Measurements from ENCODE around the gene ZNF541. TPM values are rescaled to one million over a fixed set of nuclear protein-coding genes. Genes with fewer than 3 reads are reported as not detected.

Gene ZNF541
- total and polyA plus RNA-seq, 2 donors, result 0.14 to 0.39 TPM

- Histone ChIP-seq H3K36me3 (ENCODE audit: control insufficient read depth in 2 of 2, insufficient read depth in 2 of 2, low read length in 1 of 2) (peaks cover 6% of the 10 kb centered on the region in 2 donors), H3K27me3 (ENCODE audit: control insufficient read depth in 2 of 2, insufficient read depth in 1 of 2, low read length in 1 of 2) (no peaks in the 10 kb centered on the region), H3K9me3 (ENCODE audit: control insufficient read depth in 2 of 2, insufficient read depth in 1 of 2, low read length in 1 of 2) (no peaks in the 10 kb centered on the region), H3K27ac (ENCODE audit: low read depth in 1 of 2, low read length in 1 of 2) (no peak overlapping the region), H3K4me1 (ENCODE audit: control insufficient read depth in 2 of 2, insufficient read depth in 2 of 2, low read length in 2 of 2) (peaks cover 11 to 14% of the 10 kb centered on the region in 2 donors), H3K4me3 (ENCODE audit: low read length in 2 of 2) (no peak overlapping the region)
- no peak for DNase-seq (ENCODE audit: low read depth in 6 of 9, low spot score in 9 of 9)
- 89% methylated on average over 14 of the region's 14 CpGs for WGBS
Observed at GRCh38 chr19:47613165-47614020, 40.4 kb upstream of the ZNF541 start.

GRCh38 chr19:47610902-47611301 is 38.0 kb upstream of the ZNF541 start:
- Histone ChIP-seq H3K36me3 (ENCODE audit: control insufficient read depth in 2 of 2, insufficient read depth in 2 of 2, low read length in 1 of 2) (peaks cover 6% of the 10 kb centered on the region in 2 donors), H3K4me3 (ENCODE audit: low read length in 2 of 2) (peak overlapping the region in 1 of 2 donors; percentile 79), H3K9me3 (ENCODE audit: control insufficient read depth in 2 of 2, insufficient read depth in 1 of 2, low read length in 1 of 2) (peaks cover 0 to 3% of the 10 kb centered on the region in 2 donors), H3K27ac (ENCODE audit: low read depth in 1 of 2, low read length in 1 of 2) (peak overlapping the region in 1 of 2 donors; percentile 26), H3K4me1 (ENCODE audit: control insufficient read depth in 2 of 2, insufficient read depth in 2 of 2, low read length in 2 of 2) (peaks cover 11 to 20% of the 10 kb centered on the region in 2 donors), H3K27me3 (ENCODE audit: control insufficient read depth in 2 of 2, insufficient read depth in 1 of 2, low read length in 1 of 2) (no peaks in the 10 kb centered on the region)
- 94% methylated on average over 7 of the region's 7 CpGs for WGBS
- DNase-seq (ENCODE audit: low read depth in 6 of 9, low spot score in 9 of 9), result no peak

- no peaks in the 10 kb centered on the region for H3K27me3 ChIP-seq (ENCODE audit: control insufficient read depth in 2 of 2, insufficient read depth in 1 of 2, low read length in 1 of 2)
- H3K27ac ChIP-seq (ENCODE audit: low read depth in 1 of 2, low read length in 1 of 2), result peak overlapping the region; percentile 86 to 87
- peak overlapping the region; percentile 79 to 97 for H3K4me3 ChIP-seq (ENCODE audit: low read length in 2 of 2)
- peaks cover 11 to 20% of the 10 kb centered on the region in 2 donors for H3K4me1 ChIP-seq (ENCODE audit: control insufficient read depth in 2 of 2, insufficient read depth in 2 of 2, low read length in 2 of 2)
- H3K9me3 ChIP-seq (ENCODE audit: control insufficient read depth in 2 of 2, insufficient read depth in 1 of 2, low read length in 1 of 2), result peaks cover 0 to 3% of the 10 kb centered on the region in 2 donors
- WGBS, result under 1% methylated on average over 50 of the region's 50 CpGs
- peak in 4 of 9 donors; percentile 41 to 72 (median 52) for DNase-seq (ENCODE audit: low read depth in 6 of 9, low spot score in 9 of 9)
- peaks cover 6% of the 10 kb centered on the region in 2 donors for H3K36me3 ChIP-seq (ENCODE audit: control insufficient read depth in 2 of 2, insufficient read depth in 2 of 2, low read length in 1 of 2)
Observed at GRCh38 chr19:47609906-47610894, 37.3 kb upstream of the ZNF541 start.

GRCh38 chr19:47608969-47609905 is 36.3 kb upstream of the ZNF541 start, which contains the start of gene BICRA:
BICRA (plus strand) TSS chr19:47609134; CDS start chr19:47673575, 64,441 bp downstream.
- H3K36me3 ChIP-seq (ENCODE audit: control insufficient read depth in 2 of 2, insufficient read depth in 2 of 2, low read length in 1 of 2), result peaks cover 0 to 3% of the 10 kb centered on the region in 2 donors
- under 1% methylated on average over 92 of the region's 94 CpGs for WGBS
- peak within 1 kb of the TSS; percentile 87 to 95 for H3K27ac ChIP-seq (ENCODE audit: low read depth in 1 of 2, low read length in 1 of 2)
- H3K27me3 ChIP-seq (ENCODE audit: control insufficient read depth in 2 of 2, insufficient read depth in 1 of 2, low read length in 1 of 2), result peaks cover 0 to under 1% of the 10 kb centered on the region in 2 donors
- H3K4me3 ChIP-seq (ENCODE audit: low read length in 2 of 2), result peak within 1 kb of the TSS; percentile 79 to 97
- peaks cover 0 to 3% of the 10 kb centered on the region in 2 donors for H3K9me3 ChIP-seq (ENCODE audit: control insufficient read depth in 2 of 2, insufficient read depth in 1 of 2, low read length in 1 of 2)
- peak in 5 of 9 donors; percentile 56 to 86 (median 73) for DNase-seq (ENCODE audit: low read depth in 6 of 9, low spot score in 9 of 9)
- H3K4me1 ChIP-seq (ENCODE audit: control insufficient read depth in 2 of 2, insufficient read depth in 2 of 2, low read length in 2 of 2), result peaks cover 11 to 20% of the 10 kb centered on the region in 2 donors

DNA sequence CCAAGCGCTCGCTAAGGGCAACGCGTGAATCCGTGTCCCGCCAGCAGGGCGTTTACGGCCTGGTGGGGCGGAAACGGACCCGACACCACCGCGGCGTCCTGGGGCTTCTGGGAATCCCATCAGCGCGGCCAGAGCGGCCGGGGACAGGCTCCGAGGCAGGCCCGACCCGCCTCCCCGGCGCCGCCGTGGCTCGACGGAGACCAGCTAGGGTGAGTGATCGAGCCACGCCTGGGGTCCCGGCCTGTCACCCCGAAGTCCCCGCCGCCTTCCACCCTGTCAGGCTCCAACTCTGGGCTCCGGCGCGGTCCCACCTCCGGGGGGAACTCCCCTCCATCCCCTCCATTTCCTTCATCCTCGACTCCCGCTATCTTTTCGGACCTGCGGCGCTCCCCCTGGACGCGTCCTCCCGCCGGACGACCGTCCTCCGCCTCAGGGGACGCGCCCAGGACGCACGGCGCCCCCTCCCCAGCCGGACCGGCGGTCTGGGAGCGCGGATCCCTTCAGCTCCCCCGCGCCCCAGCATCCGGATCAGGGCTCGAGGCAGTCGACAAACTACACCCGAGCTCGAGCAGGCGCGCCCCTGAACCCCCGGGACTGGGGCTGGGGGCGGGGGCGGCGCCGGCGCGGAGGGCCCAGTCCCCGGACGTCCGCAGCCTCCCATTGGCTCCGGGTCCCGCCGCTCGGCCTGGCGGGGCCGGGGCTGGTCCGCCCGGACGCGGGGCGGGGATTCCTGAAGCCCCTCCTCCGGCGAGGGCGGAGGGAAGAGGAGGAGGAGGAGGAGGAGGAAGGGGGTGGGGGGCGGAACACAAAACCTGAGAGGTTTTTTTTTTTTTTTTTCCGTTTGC is 35.3 kb upstream of the ZNF541 start:
- H3K27me3 ChIP-seq (ENCODE audit: control insufficient read depth in 2 of 2, insufficient read depth in 1 of 2, low read length in 1 of 2), result peaks cover 2 to 7% of the 10 kb centered on the region in 2 donors
- H3K36me3 ChIP-seq (ENCODE audit: control insufficient read depth in 2 of 2, insufficient read depth in 2 of 2, low read length in 1 of 2), result no peaks in the 10 kb centered on the region
- WGBS, result under 1% methylated on average over 94 of the region's 94 CpGs
- H3K4me3 ChIP-seq (ENCODE audit: low read length in 2 of 2), result peak overlapping the region; percentile 79 to 97
- peak overlapping the region; percentile 75 to 95 for H3K27ac ChIP-seq (ENCODE audit: low read depth in 1 of 2, low read length in 1 of 2)
- H3K4me1 ChIP-seq (ENCODE audit: control insufficient read depth in 2 of 2, insufficient read depth in 2 of 2, low read length in 2 of 2), result peaks cover 11 to 20% of the 10 kb centered on the region in 2 donors
- DNase-seq (ENCODE audit: low read depth in 6 of 9, low spot score in 9 of 9), result peak in 8 of 9 donors; percentile 80 to 96 (median 90)
- peaks cover 0 to 3% of the 10 kb centered on the region in 2 donors for H3K9me3 ChIP-seq (ENCODE audit: control insufficient read depth in 2 of 2, insufficient read depth in 1 of 2, low read length in 1 of 2)

- 56% methylated on average over 21 of the region's 21 CpGs for WGBS
- DNase-seq (ENCODE audit: low read depth in 6 of 9, low spot score in 9 of 9), result no peak
- peaks cover 2 to 10% of the 10 kb centered on the region in 2 donors for H3K27me3 ChIP-seq (ENCODE audit: control insufficient read depth in 2 of 2, insufficient read depth in 1 of 2, low read length in 1 of 2)
- H3K4me3 ChIP-seq (ENCODE audit: low read length in 2 of 2), result peak overlapping the region; percentile 78 to 97
- no peaks in the 10 kb centered on the region for H3K36me3 ChIP-seq (ENCODE audit: control insufficient read depth in 2 of 2, insufficient read depth in 2 of 2, low read length in 1 of 2)
- peak overlapping the region; percentile 75 to 95 for H3K27ac ChIP-seq (ENCODE audit: low read depth in 1 of 2, low read length in 1 of 2)
- H3K4me1 ChIP-seq (ENCODE audit: control insufficient read depth in 2 of 2, insufficient read depth in 2 of 2, low read length in 2 of 2), result peaks cover 11 to 20% of the 10 kb centered on the region in 2 donors
- H3K9me3 ChIP-seq (ENCODE audit: control insufficient read depth in 2 of 2, insufficient read depth in 1 of 2, low read length in 1 of 2), result peaks cover 0 to 3% of the 10 kb centered on the region in 2 donors
Observed at GRCh38 chr19:47607564-47608073, 34.7 kb upstream of the ZNF541 start.

DNA sequence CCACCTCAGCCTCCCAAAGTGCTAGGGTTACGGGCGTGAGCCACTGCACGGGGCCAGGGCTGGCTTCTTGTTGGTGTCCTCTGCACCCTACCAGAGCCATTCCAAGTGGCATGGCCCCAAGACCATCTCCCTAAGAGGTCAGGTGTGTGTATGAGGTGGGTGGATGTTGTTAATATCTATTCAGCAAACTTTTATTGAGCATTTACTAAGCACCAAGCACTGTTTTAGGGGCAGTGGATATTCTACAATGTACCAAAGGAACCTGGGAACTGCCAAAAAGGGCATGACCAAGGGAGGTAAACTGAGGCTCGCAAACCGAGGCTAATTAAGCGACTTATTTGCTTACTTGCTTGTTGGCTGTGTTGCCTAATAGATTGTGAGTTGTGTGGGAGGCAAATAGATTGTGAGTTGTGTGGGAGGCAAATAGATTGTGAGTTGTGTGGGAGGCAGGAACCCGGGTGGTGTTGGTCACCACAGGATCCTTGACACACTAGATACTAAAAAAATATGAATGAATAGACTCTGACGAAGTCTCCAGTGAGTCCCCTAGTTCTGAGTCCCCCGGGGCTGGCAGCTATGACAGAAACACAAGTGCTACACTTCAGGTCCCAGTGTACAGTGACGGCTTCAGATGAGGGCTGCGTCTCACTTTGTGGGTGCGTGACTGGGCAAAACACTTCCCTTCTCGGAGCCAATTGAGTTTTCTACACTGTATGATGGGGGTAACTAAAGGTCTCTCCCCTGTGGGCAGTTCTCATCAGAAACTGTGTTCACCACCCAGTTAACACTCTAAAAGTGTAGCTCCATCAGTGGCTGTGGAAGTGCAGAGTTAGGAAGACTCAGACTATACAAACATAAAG is 31.0 kb upstream of the ZNF541 start:
- Histone ChIP-seq H3K4me1 (ENCODE audit: control insufficient read depth in 2 of 2, insufficient read depth in 2 of 2, low read length in 2 of 2) (peaks cover 0 to 24% of the 10 kb centered on the region in 2 donors), H3K4me3 (ENCODE audit: low read length in 2 of 2) (no peak overlapping the region), H3K27ac (ENCODE audit: low read depth in 1 of 2, low read length in 1 of 2) (no peak overlapping the region), H3K36me3 (ENCODE audit: control insufficient read depth in 2 of 2, insufficient read depth in 2 of 2, low read length in 1 of 2) (no peaks in the 10 kb centered on the region), H3K9me3 (ENCODE audit: control insufficient read depth in 2 of 2, insufficient read depth in 1 of 2, low read length in 1 of 2) (peaks cover 0 to 3% of the 10 kb centered on the region in 2 donors), H3K27me3 (ENCODE audit: control insufficient read depth in 2 of 2, insufficient read depth in 1 of 2, low read length in 1 of 2) (peaks cover 2 to 20% of the 10 kb centered on the region in 2 donors)
- whole genome bisulfite sequencing, result 70% methylated on average over 13 of the region's 13 CpGs
- DNase-seq (ENCODE audit: low read depth in 6 of 9, low spot score in 9 of 9), result no peak

All from thymus (tissue), 11 donors.